ENCODE data around the gene PRR14. TPM values are rescaled to one million over a fixed set of nuclear protein-coding genes. Genes with fewer than 3 reads are reported as not detected.
A peak's percentile ranks its signal among the peaks of the same experiment; 100 is the strongest.

Gene PRR14
- total and polyA plus RNA-seq, 4 donors, result 16.0 to 63.2 (median 52.5) TPM

DNA sequence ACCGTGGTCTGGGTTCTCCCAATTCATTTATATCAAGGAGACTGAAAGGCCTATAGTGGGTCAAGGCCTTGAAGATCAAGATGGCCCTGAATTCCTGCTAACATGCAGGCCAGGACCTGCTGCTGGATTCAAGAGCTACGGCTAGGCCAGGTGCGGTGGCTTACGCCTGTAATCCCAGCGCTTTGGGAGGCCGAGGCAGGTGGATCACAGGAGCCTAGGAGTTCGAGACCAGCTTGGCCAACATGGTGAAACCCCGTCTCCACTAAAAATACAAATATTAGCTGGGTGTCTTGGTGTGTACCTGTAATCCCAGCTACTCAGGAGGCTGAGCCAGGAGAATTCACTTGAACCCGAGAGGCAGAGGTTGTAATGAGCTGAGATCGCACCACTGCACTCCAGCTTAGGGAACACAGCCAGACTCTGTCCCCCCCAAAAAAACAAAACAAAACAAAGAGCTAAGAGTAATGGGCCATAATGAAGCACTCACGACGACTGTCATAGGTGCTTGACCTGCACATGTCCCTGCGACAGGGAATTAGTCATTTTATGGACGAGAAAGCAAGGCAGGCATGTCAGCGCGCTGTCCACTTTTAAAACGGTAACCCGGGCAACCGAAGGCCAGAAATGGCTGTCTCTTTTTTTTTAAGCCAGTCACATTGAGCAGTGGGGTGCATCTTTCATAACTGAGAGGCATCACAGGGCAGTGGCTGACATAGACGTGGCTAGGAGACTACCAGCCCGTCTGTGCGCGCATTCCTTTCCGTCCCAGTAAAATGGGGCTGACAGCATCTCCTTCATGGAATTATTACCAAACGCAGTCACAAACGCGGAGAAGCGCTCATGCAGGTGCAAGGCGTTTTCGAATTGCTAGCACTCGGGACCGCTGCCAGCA is 6.5 kb downstream of the PRR14 start:
- H3K4me1 ChIP-seq (ENCODE audit: control insufficient read depth in 5 of 5, insufficient read depth in 5 of 5, low read length in 5 of 5), result peaks cover 4 to 26% (median 15%) of the 10 kb centered on the region in 5 donors
- ATAC-seq (ENCODE audit: insufficient read depth, low FRiP score), result no peak
- H3K27me3 ChIP-seq (ENCODE audit: control insufficient read depth in 3 of 3, insufficient read depth in 3 of 3, low read length in 2 of 3), result no peaks in the 10 kb centered on the region
- peak overlapping the region; percentile 46 to 57 for H3K9ac ChIP-seq (ENCODE audit: insufficient read depth in 1 of 2, low read length in 2 of 2)
- H3K4me3 ChIP-seq, result no peak overlapping the region
- H3K9me3 ChIP-seq (ENCODE audit: control insufficient read depth in 4 of 4, insufficient read depth in 3 of 4, low read length in 3 of 4), result no peaks in the 10 kb centered on the region
- TF ChIP-seq, protein P1, sequence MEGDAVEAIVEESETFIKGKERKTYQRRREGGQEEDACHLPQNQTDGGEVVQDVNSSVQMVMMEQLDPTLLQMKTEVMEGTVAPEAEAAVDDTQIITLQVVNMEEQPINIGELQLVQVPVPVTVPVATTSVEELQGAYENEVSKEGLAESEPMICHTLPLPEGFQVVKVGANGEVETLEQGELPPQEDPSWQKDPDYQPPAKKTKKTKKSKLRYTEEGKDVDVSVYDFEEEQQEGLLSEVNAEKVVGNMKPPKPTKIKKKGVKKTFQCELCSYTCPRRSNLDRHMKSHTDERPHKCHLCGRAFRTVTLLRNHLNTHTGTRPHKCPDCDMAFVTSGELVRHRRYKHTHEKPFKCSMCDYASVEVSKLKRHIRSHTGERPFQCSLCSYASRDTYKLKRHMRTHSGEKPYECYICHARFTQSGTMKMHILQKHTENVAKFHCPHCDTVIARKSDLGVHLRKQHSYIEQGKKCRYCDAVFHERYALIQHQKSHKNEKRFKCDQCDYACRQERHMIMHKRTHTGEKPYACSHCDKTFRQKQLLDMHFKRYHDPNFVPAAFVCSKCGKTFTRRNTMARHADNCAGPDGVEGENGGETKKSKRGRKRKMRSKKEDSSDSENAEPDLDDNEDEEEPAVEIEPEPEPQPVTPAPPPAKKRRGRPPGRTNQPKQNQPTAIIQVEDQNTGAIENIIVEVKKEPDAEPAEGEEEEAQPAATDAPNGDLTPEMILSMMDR (IDR thresholded peaks at IDR 0.05; ENCODE audit: control extremely low read depth, extremely low read depth), result no peak
- peak overlapping the region; percentile 80 to 90 for H3K27ac ChIP-seq (ENCODE audit: low read depth in 1 of 2, low read length in 1 of 2)
- 33 to 40% methylated on average over 32 of the region's 32 CpGs for WGBS, 2 donors
- H3K36me3 ChIP-seq (ENCODE audit: control insufficient read depth in 4 of 4, insufficient read depth in 4 of 4, low read length in 4 of 4), result peaks cover 15 to 44% (median 29%) of the 10 kb centered on the region in 4 donors
- no peak for DNase-seq

DNA sequence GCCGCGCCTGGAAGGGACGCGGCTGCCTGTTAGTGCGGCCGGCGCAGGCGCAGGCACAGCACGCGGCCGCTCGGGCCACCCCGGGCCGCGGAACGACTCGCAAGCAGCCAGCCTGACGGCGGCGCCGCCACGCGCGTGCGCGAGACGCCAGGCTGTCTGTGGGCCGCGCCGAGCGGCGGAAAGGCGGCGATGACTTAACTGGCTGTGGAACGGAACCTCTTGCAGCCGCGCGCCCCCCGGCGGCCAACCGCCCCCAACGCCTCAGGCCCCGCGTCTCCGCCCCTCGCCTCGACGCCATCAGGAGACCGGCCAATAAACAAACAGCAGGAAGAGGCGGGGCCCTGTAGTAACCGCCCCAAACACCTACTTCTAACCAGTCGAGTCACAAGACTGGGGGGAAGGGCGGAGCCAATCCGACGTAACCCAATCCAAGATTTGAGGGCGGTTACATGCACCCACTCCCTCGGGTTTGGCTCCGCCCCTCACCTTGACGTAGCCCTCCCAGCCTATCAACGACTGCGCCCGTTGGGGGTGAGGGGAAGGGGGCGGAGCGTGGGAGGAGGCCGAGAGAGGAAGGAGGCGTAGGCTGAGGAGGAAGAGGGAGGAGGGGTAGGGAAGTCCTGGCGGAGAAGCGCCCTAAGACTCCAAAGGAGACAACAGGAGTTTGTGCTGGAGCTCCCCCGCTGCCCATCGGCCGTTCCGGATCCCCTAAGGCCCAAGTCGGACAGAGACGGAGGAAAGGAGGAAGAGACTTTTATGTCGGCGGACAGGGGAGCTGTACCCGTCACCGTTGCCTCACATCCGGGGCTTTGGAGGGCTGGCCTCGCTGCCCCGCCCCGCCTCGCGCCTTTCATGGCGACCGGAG is 7.3 kb downstream of the PRR14 start, which contains the start of gene FBRS:
TSS of gene FBRS (plus strand) at position 566 of the 865 bp plus-strand sequence. CDS start 1,088 bp downstream, outside the sequence.
- ATAC-seq (ENCODE audit: insufficient read depth, low FRiP score), result peak; percentile 86
- WGBS, 2 donors, result 0 to 1% methylated on average over 86 of the region's 86 CpGs
- H3K4me1 ChIP-seq (ENCODE audit: control insufficient read depth in 5 of 5, insufficient read depth in 5 of 5, low read length in 5 of 5), result peaks cover 4 to 26% (median 14%) of the 10 kb centered on the region in 5 donors
- peaks cover 19 to 46% (median 34%) of the 10 kb centered on the region in 4 donors for H3K36me3 ChIP-seq (ENCODE audit: control insufficient read depth in 4 of 4, insufficient read depth in 4 of 4, low read length in 4 of 4)
- peak within 1 kb of the TSS; percentile 75 to 97 for H3K9ac ChIP-seq (ENCODE audit: insufficient read depth in 1 of 2, low read length in 2 of 2)
- peak within 1 kb of the TSS; percentile 82 for H3K4me3 ChIP-seq
- TF ChIP-seq, protein P1 (IDR thresholded peaks at IDR 0.05; ENCODE audit: control extremely low read depth, extremely low read depth), result peak; percentile 86
- H3K9me3 ChIP-seq (ENCODE audit: control insufficient read depth in 4 of 4, insufficient read depth in 3 of 4, low read length in 3 of 4), result no peaks in the 10 kb centered on the region
- H3K27ac ChIP-seq (ENCODE audit: low read depth in 1 of 2, low read length in 1 of 2), result peak within 1 kb of the TSS; percentile 95 to 98
- H3K27me3 ChIP-seq (ENCODE audit: control insufficient read depth in 3 of 3, insufficient read depth in 3 of 3, low read length in 2 of 3), result no peaks in the 10 kb centered on the region
- DNase-seq, result peak; percentile 100

DNA sequence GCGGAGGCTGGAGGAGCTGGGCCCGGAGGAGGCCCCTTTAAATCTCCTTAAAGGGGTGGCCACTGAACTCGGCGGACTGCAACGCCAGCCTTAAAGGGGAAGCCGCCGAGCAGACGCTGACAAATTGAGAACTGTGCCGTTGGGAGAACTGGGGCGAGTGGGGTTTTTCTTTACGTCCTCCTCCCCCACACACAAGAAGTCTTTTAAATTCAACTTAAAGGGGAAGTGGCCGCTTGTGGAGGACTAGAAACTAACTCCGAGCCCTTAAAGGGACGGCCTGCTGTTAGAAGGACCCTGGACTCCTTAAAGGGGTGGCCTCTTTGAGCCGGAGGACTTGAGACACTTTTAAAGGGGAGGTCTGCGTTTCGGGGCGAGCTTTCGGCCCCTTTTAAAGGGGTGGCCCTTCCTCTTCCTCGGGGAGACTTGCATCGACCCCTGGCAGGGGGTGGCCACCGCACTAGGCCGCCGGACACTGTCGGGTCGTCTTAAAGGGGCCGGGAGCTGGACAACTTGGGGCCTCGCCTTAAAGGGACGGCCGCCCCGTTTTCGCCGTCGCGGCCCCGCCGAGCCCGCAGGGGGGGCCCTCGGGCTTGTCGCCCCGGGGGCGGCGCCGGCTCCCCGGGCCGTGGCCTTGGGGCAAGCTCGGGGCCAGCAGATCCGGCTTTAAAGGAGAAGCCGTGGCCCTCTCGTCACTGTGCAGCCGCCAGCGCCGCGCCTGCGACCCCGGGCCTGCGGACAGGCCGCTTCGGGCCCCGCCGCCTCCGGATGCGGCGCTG is 8.2 kb downstream of the PRR14 start:
- Histone ChIP-seq H3K27ac (ENCODE audit: low read depth in 1 of 2, low read length in 1 of 2) (peak overlapping the region; percentile 95 to 98), H3K27me3 (ENCODE audit: control insufficient read depth in 3 of 3, insufficient read depth in 3 of 3, low read length in 2 of 3) (no peaks in the 10 kb centered on the region), H3K4me3 (peak overlapping the region; percentile 82), H3K36me3 (ENCODE audit: control insufficient read depth in 4 of 4, insufficient read depth in 4 of 4, low read length in 4 of 4) (peaks cover 20 to 49% (median 38%) of the 10 kb centered on the region in 4 donors), H3K9me3 (ENCODE audit: control insufficient read depth in 4 of 4, insufficient read depth in 3 of 4, low read length in 3 of 4) (no peaks in the 10 kb centered on the region), H3K9ac (ENCODE audit: insufficient read depth in 1 of 2, low read length in 2 of 2) (peak overlapping the region; percentile 75 to 97), H3K4me1 (ENCODE audit: control insufficient read depth in 5 of 5, insufficient read depth in 5 of 5, low read length in 5 of 5) (peaks cover 4 to 26% (median 14%) of the 10 kb centered on the region in 5 donors)
- WGBS, 2 donors, result 0% methylated on average over 52 to 64 of the region's 64 CpGs
- TF ChIP-seq, protein P1 (IDR thresholded peaks at IDR 0.05; ENCODE audit: control extremely low read depth, extremely low read depth), result peak; percentile 30
- ATAC-seq (ENCODE audit: insufficient read depth, low FRiP score), result peak; percentile 72
- peak in 2 of 3 donors; percentile 99 for DNase-seq

Measured in lung (tissue), 12 donors.